K562 (cell line): ENCODE data around the gene POLR2B. TPM values are rescaled to one million over a fixed set of nuclear protein-coding genes. Genes with fewer than 3 reads are reported as not detected.

ENCODE experiments used
- FOSL1 ChIP-seq: fragments of 200-800 bp; sonication (Bioruptor generic); conservative IDR thresholded peaks from 2 replicates; pipeline ENCODE4 v1.6.1; 2016; ENCODE audit warnings: missing genetic modification characterization, missing compliant biosample characterization
- GABPA ChIP-seq: fragments of 200-800 bp; sonication (Bioruptor generic); conservative IDR thresholded peaks from 2 replicates; pipeline ENCODE4 v1.6.1; 2016; ENCODE audit warnings: low read depth, missing genetic modification characterization, missing compliant biosample characterization
- JUND ChIP-seq, 2 experiments: IDR thresholded peaks; 2 replicates in 1 of 2; 3 replicates in 1 of 2; pipeline ENCODE4 v1.6.1; 2011; ENCODE audit warnings: borderline replicate concordance in 2 of 2, low read depth in 2 of 2, low read length in 2 of 2, improper control_type of control experiment in 1 of 2, missing biosample characterization in 1 of 2, missing genetic modification characterization in 1 of 2, missing genetic modification reagents in 1 of 2
- KDM5B ChIP-seq: fragments of 200-600 bp; sonication (generic); IDR thresholded peaks from 2 replicates; pipeline ENCODE4 v1.6.1; 2012; ENCODE audit warnings: low read depth, mild to moderate bottlenecking, moderate library complexity, low read length, control low read depth, inconsistent platforms; ENCODE audit not compliant: insufficient replicate concordance
- LEF1 ChIP-seq: fragments of 450-650 bp; IDR thresholded peaks from 2 replicates; pipeline ENCODE4 v1.6.1; 2016; ENCODE audit warnings: mild to moderate bottlenecking
- MAZ ChIP-seq, 2 experiments: fragments of 450-650 bp in 1 of 2; sonication (generic) in 1 of 2; formaldehyde crosslinking; IDR thresholded peaks in 1 of 2; conservative IDR thresholded peaks in 1 of 2; 2 replicates each; pipeline versions ENCODE4 v1.4.0 to v1.5.0; 2020; ENCODE audit warnings: mild to moderate bottlenecking in 1 of 2, missing genetic modification reagents in 1 of 2
- PURB ChIP-seq: sonication (generic); formaldehyde crosslinking; IDR thresholded peaks from 2 replicates; pipeline ENCODE4 v1.9.0; 2021; ENCODE audit warnings: low read depth, mild to moderate bottlenecking, missing genetic modification reagents
- SETDB1 ChIP-seq: IDR thresholded peaks from one replicate; pipeline ENCODE4 v1.6.1; 2012; ENCODE audit warnings: low read length, control low read depth, inconsistent platforms
- SMAD1 ChIP-seq: fragments of 150-350 bp; IDR thresholded peaks from 2 replicates; pipeline ENCODE4 v1.6.1; 2014; ENCODE audit warnings: low read length, low read depth; ENCODE audit not compliant: partially characterized antibody
- THAP7 ChIP-seq: fragments of 250-450 bp; sonication (Bioruptor Pico); IDR thresholded peaks from 2 replicates; pipeline ENCODE4 v1.5.0; 2021
- VEZF1 ChIP-seq: fragments of 200-800 bp; sonication (Bioruptor generic); IDR thresholded peaks from 2 replicates; pipeline ENCODE4 v1.6.1; 2017; ENCODE audit warnings: missing genetic modification characterization, missing compliant biosample characterization
- ZBTB33 ChIP-seq: sonication (generic); formaldehyde crosslinking; IDR thresholded peaks from 2 replicates; pipeline ENCODE4 v1.8.1; 2023; ENCODE audit warnings: mild to moderate bottlenecking, missing genetic modification reagents
- polyA plus RNA-seq, 8 experiments: library from polyadenylated mRNA; depleted of rRNA in 4 of 8; stranded (reverse) in 5 of 8; unstranded in 3 of 8; fragments of >200 nt; fragmentation: Nextera tagmentation in 2 of 8; fragmentation: Illumina TruSeq in 1 of 8; extraction: Ambion mirVana in 2 of 8; extraction: Trizol in 1 of 8; gene quantifications; 2 replicates each; pipeline versions ENCODE4 v1.2.1 to v1.2.3, GENCODE V29; 2011 to 2014; ENCODE audit warnings: inconsistent platforms in 1 of 8, missing spikeins in 1 of 8
- total RNA-seq, 7 experiments: library from RNA; depleted of rRNA in 6 of 7; stranded (reverse); fragments of >200 nt in 6 of 7; fragmentation: Illumina TruSeq in 2 of 7; extraction: Trizol in 2 of 7; gene quantifications; 2 replicates each; pipeline versions ENCODE4 v1.2.1 to v1.2.3, GENCODE V29; 2011 to 2021; ENCODE audit warnings: low replicate concordance in 1 of 7

The POLR2B gene
- total and polyA plus RNA-seq, 9 of the 15 experiments (the other 6 are each of a cell fraction or from before 2014, with no cell fraction given), result 60.9 to 208 (median 142) TPM

GRCh38 chr4:56972389-56972788, 6.3 kb upstream of the POLR2B start (continued):
- TF ChIP-seq ZBTB33 (CRISPR knock-in tag), result no peak
- no peak for TF ChIP-seq THAP7 (CRISPR knock-in tag)
- no peak for TF ChIP-seq MAZ (CRISPR knock-in tag; conservative IDR thresholded peaks at IDR 0.05 in 1 of 2, IDR thresholded peaks at IDR 0.05 in 1 of 2)
- no peak for TF ChIP-seq PURB (CRISPR knock-in tag)
- no peak for TF ChIP-seq VEZF1
- no peak for TF ChIP-seq FOSL1 (tag)
- no peak for TF ChIP-seq KDM5B
- no peak for TF ChIP-seq SETDB1
- TF ChIP-seq JUND (IDR thresholded peaks at IDR 0.05; ENCODE audit: borderline replicate concordance, low read depth, low read length), result no peak
- TF ChIP-seq JUND (tag; IDR thresholded peaks at IDR 0.05; ENCODE audit: borderline replicate concordance, low read depth, low read length), result no peak
- TF ChIP-seq LEF1, result no peak
- no peak for TF ChIP-seq GABPA (tag)
- TF ChIP-seq SMAD1, result no peak
